Endothelial cell (in vitro differentiated cells): Measurements from ENCODE around the gene HDGFL1. TPM values are rescaled to one million over a fixed set of nuclear protein-coding genes. Genes with fewer than 3 reads are reported as not detected.

Source experiments
- DNase-seq: peaks from one replicate; pipeline ENCODE4 v3.0.0; 2021; ENCODE audit warnings: low spot score
- H3K27ac Mint-ChIP-seq: one replicate; pipeline ENCODE4 v1.8.0; 2021; ENCODE audit warnings: mixed read lengths, inconsistent platforms; ENCODE audit not compliant: unreplicated experiment
- H3K27me3 Mint-ChIP-seq: one replicate; pipeline ENCODE4 v1.8.0; 2021; ENCODE audit warnings: mild to moderate bottlenecking, moderate library complexity, mixed read lengths, inconsistent platforms; ENCODE audit not compliant: unreplicated experiment
- H3K36me3 Mint-ChIP-seq: one replicate; pipeline ENCODE4 v1.8.0; 2021; ENCODE audit warnings: mild to moderate bottlenecking, low read depth, mixed read lengths, inconsistent platforms; ENCODE audit not compliant: unreplicated experiment
- H3K4me1 Mint-ChIP-seq: one replicate; pipeline ENCODE4 v1.8.0; 2021; ENCODE audit warnings: mild to moderate bottlenecking, mixed read lengths, inconsistent platforms; ENCODE audit not compliant: unreplicated experiment
- H3K4me3 Mint-ChIP-seq: one replicate; pipeline ENCODE4 v1.8.0; 2021; ENCODE audit warnings: mild to moderate bottlenecking, mixed read lengths, inconsistent platforms; ENCODE audit not compliant: unreplicated experiment
- H3K9me3 Mint-ChIP-seq: one replicate; pipeline ENCODE4 v1.8.0; 2021; ENCODE audit warnings: mixed read lengths, inconsistent platforms; ENCODE audit not compliant: unreplicated experiment
- CTCF ChIP-seq: fragments of 200-600 bp; sonication (generic); IDR thresholded peaks from one replicate; pipeline ENCODE4 v1.5.0; 2021; ENCODE audit warnings: antibody characterized with exemption; ENCODE audit not compliant: unreplicated experiment
- total RNA-seq: library from RNA; stranded (reverse); fragmentation: NEBNext Ultra II Directional; extraction: Animal tissue kit (Norgen Biotek cat#: 25700); gene quantifications from one replicate; pipeline ENCODE4 v1.2.1, GENCODE V29; 2021; ENCODE audit not compliant: unreplicated experiment

The HDGFL1 gene
- total RNA-seq, 1 donor from 2014 or later = not detected

- no peak for TF ChIP-seq CTCF
- Mint-ChIP-seq H3K4me3 (no peak overlapping the region), H3K36me3 (no peaks in the 10 kb centered on the region), H3K4me1 (no peaks in the 10 kb centered on the region), H3K9me3 (no peaks in the 10 kb centered on the region), H3K27me3 (no peaks in the 10 kb centered on the region), H3K27ac (no peak overlapping the region)
- no peak for DNase-seq
Measured at GRCh38 chr6:22583927-22584326, 14.6 kb downstream of the HDGFL1 start.

- Mint-ChIP-seq H3K27me3 (no peaks in the 10 kb centered on the region), H3K4me3 (no peak overlapping the region), H3K4me1 (no peaks in the 10 kb centered on the region), H3K27ac (no peak overlapping the region), H3K36me3 (no peaks in the 10 kb centered on the region), H3K9me3 (no peaks in the 10 kb centered on the region)
- DNase-seq = no peak
- TF ChIP-seq CTCF = no peak
Measured at GRCh38 chr6:22589118-22589517, 19.8 kb downstream of the HDGFL1 start.

GRCh38 chr6:22590423-22590822, 21.1 kb downstream of the HDGFL1 start:
- Mint-ChIP-seq H3K9me3 (no peaks in the 10 kb centered on the region), H3K4me1 (no peaks in the 10 kb centered on the region)

GRCh38 chr6:22593895-22594294, 24.5 kb downstream of the HDGFL1 start:
- H3K4me3 Mint-ChIP-seq = no peak overlapping the region
- no peaks in the 10 kb centered on the region for H3K9me3 Mint-ChIP-seq
- H3K36me3 Mint-ChIP-seq = no peaks in the 10 kb centered on the region
- no peaks in the 10 kb centered on the region for H3K27me3 Mint-ChIP-seq
- peaks cover 8% of the 10 kb centered on the region for H3K4me1 Mint-ChIP-seq
- DNase-seq = no peak
- TF ChIP-seq CTCF = no peak
- no peak overlapping the region for H3K27ac Mint-ChIP-seq

More at GRCh38 chr6:22590423-22590822, 21.1 kb downstream of the HDGFL1 start:
- no peaks in the 10 kb centered on the region for H3K36me3 Mint-ChIP-seq
- no peak overlapping the region for H3K27ac Mint-ChIP-seq
- H3K4me3 Mint-ChIP-seq = no peak overlapping the region
- H3K27me3 Mint-ChIP-seq = no peaks in the 10 kb centered on the region
- no peak for TF ChIP-seq CTCF
- no peak for DNase-seq

- Mint-ChIP-seq H3K36me3 (no peaks in the 10 kb centered on the region), H3K9me3 (no peaks in the 10 kb centered on the region), H3K27ac (no peak overlapping the region), H3K27me3 (no peaks in the 10 kb centered on the region), H3K4me1 (peaks cover 8% of the 10 kb centered on the region), H3K4me3 (no peak overlapping the region)
- DNase-seq = no peak
- TF ChIP-seq CTCF = no peak
Measured at GRCh38 chr6:22596011-22596410, 26.6 kb downstream of the HDGFL1 start.
